Activated CD4-positive, alpha-beta T cell treated with anti-CD3 and anti-CD28 coated beads, Interleukin-2, amount 50 U/mL, for 4 hours (primary cell): Measurements from ENCODE around the gene RELN.
"Not testable (repeated sequence)": the region's sequence is repeated elsewhere in the genome, so short reads cannot be mapped to it uniquely, and the experiment has no call there.

ENCODE experiments used
- DNase-seq, 2 experiments: peaks; one replicate each; pipeline ENCODE4 v3.0.0-alpha.2; 2020

The RELN gene

DNA sequence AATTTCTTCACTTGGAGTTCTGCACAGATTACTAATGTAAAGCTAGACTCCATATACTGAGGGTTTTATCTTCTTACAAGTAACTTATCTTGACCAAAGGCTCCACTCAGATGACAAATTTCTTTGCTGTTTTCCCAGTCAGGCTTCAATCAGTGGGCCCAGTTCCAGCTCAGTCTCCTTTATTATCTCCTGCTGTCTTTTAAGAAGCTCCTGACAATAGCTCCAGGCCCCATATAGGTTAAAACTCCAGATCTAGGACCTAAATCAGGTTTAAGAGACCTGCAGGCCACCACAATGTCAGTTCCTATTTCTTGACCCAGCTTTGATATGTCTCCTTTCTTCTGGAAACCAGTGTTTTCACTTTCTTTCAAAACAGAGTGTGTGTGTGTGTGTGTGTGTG lies 165.2 kb downstream of the RELN start:
- DNase-seq: no peak

GRCh38 chr7:103823084-103823483 lies 166.4 kb downstream of the RELN start:
- no peak for DNase-seq

DNA sequence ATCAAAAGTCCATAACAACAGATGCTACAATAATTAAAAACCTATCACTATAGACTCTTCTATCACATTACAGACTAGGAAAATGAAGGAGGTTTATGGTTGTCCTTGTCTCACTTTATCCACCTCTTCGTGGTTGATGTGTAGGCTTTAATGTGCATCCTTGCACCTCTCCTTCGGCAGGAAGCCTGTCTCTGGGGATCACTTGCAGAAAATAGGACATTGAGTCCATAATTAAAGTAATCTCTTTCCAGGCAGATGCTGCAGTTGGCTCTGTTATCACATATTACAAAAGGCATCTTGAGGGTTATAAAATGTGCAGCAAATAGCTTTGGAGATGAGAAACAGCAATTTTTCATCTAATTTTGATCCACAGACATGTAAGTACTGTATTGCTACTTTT lies 168.4 kb downstream of the RELN start:
- no peak for DNase-seq

- not testable (repeated sequence) for DNase-seq
These were observed 173.5 kb downstream of the RELN start for GRCh38 chr7:103815972-103816371.

DNA sequence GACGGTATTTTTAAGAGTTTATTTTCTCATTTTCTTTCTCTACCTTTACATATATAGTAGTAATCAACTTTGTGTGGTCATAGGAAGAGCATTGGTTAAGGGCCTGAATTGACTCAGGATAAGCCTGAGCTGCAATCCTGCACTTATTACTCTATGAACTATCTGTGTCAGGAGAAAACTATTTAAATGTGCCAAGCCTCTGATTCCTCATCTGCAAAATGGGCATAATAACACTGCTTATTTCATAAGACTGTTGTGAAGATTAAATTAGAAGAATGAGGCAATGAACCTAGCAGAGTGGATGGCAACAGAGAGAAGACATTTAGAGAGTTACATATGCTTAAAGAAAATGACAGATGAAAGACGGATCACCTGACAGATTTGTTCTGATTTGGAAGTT lies 175.5 kb downstream of the RELN start:
- no peak for DNase-seq

DNA sequence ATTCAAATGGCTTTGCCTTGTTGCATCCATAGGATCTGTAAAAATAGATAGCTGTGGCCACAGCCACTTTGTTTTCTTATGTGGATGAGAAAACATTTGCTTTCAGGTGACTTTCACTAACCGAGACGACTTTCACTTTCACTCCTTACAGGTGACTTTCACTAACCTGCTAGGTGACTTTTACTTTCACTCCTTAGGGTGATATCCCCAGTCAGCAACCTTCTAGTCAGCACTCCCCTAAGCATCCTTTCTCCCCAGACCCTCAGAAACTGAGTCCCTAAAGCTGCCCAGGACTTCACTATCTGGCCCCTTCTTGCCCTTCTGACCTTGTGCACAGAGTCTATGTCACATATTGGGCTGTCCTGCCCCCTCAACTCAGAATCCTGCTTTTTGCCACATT lies 177.5 kb downstream of the RELN start:
- no peak for DNase-seq

DNA sequence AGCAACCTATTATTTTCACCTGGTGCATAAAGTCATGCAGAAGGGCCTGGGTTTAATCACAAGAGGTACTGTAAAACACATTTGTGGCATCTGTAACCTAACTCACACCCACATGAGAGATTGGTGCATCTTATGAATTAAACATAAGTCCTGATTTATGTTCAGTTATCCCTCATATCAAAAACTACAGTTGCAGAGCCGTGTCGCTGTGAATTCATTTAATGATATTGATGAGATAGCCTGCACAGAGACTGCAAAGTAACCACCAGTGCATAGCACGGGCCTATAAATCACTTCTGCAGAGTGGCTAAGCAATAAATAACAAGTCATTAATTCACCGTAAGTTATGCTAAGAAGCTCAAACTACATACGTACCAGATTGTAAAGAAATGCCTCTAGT lies 178.2 kb downstream of the RELN start:
- no peak for DNase-seq

- DNase-seq: no peak
These were observed 179.2 kb downstream of the RELN start for GRCh38 chr7:103810112-103810744.

- no peak for DNase-seq
These were observed 180.0 kb downstream of the RELN start for GRCh38 chr7:103809229-103809994.

DNA sequence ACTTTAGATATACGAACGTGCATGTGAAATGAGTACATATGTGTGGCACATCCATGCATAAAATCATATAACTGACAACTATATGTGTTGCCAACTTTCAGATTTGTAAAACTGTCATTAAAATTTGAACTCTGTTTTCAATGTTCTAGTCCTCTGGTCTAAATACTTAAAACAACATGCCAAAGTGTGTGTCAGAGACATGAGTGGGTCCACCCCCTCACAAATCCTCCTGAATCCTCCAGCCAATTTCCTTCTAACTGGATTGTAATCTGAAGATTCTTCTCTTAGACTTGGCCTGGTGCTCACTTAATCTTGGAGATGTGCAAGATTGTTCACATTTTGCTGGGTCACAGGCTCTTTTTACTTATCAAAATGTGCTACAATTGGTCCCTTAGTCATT lies 184.1 kb downstream of the RELN start:
- no peak for DNase-seq

- no peak for DNase-seq
These were observed 185.8 kb downstream of the RELN start for GRCh38 chr7:103803631-103804030.

DNA sequence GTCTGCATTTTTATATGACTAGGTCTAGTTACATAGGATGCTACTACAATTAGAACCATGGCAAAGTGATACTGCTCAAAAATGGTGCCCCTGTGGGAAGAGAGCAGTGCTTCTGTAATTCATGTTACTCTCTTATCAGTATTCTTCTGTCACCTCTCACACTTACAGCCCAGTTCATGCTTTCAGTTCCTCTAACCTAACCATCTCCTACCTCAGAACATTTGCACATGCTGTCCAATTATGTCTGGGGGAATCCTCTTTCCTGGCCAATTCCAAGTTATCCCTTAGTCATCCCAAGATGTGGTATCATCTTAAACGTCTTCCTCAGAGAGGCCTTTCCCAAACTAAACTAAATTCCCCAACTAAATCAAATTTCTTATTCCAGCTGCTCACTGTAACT lies 190.2 kb downstream of the RELN start:
- no peak for DNase-seq

DNA sequence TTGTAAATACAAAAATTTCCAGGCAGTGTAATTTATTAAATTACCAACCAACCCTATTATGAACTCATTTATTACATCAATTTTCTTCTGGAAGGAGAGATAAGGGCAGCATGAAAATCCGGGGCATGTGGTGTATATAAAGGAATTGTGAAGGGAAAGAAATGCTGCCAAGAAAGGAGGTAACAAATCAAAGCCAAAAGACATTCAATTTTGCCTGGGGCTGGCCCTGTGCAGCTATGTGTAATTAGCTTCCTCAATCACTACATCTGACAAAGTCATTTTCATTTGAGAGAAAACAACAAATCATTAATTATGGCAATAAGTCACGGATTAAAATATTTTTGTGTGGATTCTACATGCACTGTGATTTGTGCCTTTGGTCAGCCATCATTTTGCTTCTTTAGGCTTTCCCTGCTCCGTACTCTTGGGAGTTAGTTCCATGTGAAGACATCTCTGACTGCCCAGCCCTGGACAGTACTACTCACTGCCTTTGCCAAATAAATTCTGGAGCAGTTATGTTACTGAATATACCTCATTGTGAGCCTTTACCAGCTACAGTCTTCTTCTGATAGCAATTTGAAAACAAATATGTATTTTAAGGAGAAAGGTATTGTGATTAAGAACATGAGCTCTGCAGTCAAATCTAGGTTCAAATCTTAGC lies 191.7 kb downstream of the RELN start:
- DNase-seq: no peak

GRCh38 chr7:103796327-103796962 lies 193.0 kb downstream of the RELN start:
- DNase-seq: no peak

GRCh38 chr7:103795787-103796186 lies 193.7 kb downstream of the RELN start:
- DNase-seq: no peak

GRCh38 chr7:103795107-103795506 lies 194.4 kb downstream of the RELN start:
- no peak for DNase-seq

- no peak for DNase-seq
These were observed 195.0 kb downstream of the RELN start for GRCh38 chr7:103794424-103794823.

DNA sequence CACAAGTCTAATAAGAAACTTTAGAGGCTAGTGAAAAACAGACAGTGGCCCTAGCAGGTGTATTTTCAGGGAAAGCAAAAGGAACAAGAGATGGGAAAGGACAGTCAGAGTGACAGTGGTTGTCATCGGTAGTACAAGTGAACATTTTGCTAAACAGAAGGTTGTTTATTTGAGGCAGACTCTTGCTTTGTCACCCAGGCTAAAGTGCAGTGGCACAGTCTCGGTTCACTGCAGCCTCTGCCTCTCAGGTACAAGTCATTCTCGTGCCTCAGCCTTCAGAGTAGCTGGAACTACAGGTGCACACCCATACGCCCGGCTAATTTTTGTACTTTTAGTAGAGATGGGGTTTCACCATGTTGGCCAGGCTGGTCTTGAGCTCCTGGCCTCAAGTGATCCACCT lies 195.8 kb downstream of the RELN start:
- no peak for DNase-seq

DNA sequence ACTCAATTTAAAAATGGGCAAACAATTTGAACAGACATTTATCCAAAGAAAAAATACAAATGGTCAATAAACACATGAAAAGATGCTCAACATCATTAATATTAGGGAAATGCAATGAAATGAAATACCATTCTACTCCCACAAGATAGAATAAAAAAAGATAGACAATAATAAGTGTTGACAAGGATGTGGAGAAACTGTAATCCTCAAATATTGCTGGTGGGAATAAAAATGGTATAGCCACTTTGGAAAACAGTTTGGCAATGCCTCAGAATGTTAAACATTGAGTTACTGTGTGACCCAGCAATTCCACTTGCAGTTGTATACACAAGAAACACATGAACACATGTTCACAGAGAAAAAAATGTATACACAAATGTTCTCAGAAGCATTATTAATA lies 197.6 kb downstream of the RELN start:
- no peak for DNase-seq

DNA sequence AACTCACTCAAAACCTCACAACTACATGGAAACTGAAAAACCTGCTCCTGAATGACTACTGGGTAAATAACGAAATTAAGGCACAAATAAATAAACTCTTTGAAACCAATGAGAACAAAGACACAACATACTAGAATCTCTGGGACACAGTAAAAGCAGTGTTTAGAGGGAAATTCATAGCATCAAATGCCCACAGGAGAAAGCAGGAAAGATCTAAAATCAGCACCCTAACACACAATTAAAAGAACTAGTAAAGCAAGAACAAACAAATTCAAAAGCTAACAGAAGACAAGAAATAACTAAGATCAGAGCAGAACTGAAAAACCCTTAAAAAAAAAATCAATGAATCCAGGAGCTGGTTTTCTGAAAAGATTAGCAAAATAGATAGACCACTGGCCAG lies 202.4 kb downstream of the RELN start:
- not testable (repeated sequence) for DNase-seq

- no peak for DNase-seq
These were observed 204.7 kb downstream of the RELN start for GRCh38 chr7:103784646-103785286.

DNA sequence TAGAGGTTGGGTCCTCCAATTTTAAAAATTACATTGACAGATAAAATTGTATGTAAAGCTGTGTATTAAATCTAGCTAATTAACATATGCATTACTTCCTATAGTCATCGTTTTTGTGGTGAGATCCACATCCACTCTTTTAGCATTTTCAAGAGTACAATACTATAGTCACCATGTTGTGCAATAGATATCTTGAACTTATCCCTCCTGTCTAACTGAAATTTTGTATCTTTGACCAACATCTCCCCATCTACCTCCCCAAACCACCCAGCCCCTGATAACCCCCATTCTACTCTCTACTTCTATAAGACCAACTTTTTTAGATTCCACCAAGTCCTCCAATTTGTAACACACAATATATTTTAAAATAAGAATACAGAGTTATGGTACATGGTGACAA lies 208.0 kb downstream of the RELN start:
- DNase-seq: no peak

DNA sequence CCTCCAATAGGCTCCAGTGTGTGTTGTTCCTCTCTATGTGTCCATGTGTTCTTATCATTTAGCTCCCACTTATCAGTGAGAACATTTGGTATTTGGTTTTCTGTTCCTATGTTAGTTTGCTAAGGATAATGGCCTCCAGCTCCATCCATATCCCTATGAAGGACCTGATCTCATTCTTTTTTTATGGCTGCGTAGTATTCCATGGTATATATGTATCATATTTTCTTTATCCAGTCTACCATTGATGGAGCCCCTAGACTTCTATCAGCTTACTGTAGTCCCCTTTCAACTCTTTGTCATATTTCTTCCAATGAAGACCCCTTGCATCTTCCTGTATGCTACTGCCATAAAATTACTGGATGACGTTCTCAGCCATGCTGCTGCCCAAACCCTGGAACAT lies 208.9 kb downstream of the RELN start:
- DNase-seq: not testable (repeated sequence)
